GM20000 (cell line): ENCODE data around the gene DTNBP1.

Source experiments
- DNase-seq: peaks from one replicate; pipeline ENCODE4 v3.0.0; 2012; ENCODE audit warnings: low spot score
- TF ChIP-seq, protein P1 (sequence below): IDR thresholded peaks from 2 replicates; pipeline ENCODE4 v1.5.1; 2012; ENCODE audit warnings: mild to moderate bottlenecking, control low read depth; ENCODE audit errors: extremely low read depth, missing control alignments

DTNBP1 gene

DNA sequence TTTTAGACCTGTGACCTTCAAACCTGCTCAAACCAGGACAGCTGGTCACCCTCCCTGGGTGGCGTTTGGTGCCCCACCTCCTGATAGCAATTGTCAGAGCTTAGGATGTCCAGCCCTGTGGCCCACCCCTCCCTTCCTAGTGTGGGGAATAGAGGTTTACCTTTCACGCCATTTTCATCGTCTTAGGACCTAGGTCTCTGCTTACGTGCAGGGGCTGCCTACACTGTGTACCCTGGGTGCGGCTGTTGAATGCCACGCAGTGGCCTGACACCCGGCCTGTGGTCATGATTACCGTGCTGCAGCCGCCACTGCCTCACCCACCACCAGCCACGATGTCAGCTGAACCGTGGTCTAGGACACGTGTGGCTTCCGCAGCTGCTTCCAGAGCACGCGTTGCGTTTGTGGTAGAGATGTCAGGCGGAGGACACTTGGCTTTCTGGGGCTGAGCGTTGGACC, 157.3 kb downstream of the DTNBP1 start:
- TF ChIP-seq, protein P1, sequence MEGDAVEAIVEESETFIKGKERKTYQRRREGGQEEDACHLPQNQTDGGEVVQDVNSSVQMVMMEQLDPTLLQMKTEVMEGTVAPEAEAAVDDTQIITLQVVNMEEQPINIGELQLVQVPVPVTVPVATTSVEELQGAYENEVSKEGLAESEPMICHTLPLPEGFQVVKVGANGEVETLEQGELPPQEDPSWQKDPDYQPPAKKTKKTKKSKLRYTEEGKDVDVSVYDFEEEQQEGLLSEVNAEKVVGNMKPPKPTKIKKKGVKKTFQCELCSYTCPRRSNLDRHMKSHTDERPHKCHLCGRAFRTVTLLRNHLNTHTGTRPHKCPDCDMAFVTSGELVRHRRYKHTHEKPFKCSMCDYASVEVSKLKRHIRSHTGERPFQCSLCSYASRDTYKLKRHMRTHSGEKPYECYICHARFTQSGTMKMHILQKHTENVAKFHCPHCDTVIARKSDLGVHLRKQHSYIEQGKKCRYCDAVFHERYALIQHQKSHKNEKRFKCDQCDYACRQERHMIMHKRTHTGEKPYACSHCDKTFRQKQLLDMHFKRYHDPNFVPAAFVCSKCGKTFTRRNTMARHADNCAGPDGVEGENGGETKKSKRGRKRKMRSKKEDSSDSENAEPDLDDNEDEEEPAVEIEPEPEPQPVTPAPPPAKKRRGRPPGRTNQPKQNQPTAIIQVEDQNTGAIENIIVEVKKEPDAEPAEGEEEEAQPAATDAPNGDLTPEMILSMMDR: no peak
- DNase-seq: no peak

- TF ChIP-seq, protein P1: no peak
- DNase-seq: no peak
Observed at GRCh38 chr6:15504581-15505350, 158.1 kb downstream of the DTNBP1 start.

GRCh38 chr6:15504040-15504495, 158.8 kb downstream of the DTNBP1 start:
- no peak for DNase-seq
- TF ChIP-seq, protein P1: no peak

- TF ChIP-seq, protein P1: no peak
- no peak for DNase-seq
Observed at GRCh38 chr6:15503346-15503680, 159.5 kb downstream of the DTNBP1 start.

DNA sequence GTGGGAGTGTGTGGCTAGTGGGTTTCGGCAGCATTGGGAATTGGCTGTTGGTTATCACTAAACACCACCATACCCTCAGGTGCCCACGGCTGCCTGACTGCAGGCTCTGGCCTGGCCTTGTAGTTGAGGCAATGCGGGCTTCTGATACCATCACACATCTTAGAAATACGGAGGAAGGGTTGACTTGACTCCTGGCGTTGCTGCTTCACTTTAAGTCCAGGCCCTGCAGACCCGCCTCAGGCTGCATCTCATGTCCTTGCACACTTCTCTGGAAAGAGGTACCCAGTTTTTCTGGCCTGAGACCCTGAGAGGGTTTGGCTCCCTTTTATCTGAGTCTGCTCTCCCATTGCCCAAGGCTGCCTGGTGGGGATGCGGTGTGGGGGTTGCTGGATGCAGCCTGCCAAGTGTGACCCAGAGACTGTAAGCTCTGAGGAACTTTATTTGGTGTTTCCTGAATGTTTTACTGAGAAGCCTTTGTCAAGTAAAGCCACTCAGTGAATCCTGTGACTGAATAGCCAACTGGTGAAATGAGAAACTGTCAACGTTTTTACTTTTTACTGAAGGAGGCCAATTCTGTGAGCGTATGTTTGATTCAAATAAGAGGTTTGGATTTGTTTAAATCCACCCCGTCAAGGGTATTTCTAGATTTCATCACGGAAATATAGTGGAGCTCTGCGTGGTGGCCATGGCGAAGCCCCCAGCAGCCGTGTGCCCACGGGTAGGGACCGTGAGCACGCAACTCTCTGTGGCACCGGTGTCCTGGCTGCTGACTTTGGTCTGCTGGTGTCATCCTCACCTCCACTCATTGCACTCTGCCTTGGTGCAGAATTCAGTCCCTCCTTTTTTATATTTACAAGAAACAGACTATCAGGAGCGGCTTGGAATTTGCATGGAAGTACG, 160.1 kb downstream of the DTNBP1 start:
- TF ChIP-seq, protein P1: no peak
- no peak for DNase-seq

- DNase-seq: no peak
- TF ChIP-seq, protein P1: no peak
Observed at GRCh38 chr6:15501826-15502445, 160.9 kb downstream of the DTNBP1 start.
